Activated T-cell treated with anti-CD3 and anti-CD28 coated beads for 24 hours (primary cell): Measurements from ENCODE around the gene PPP1R9B.

Source experiments
- DNase-seq: peaks from one replicate; pipeline ENCODE4 v3.0.0-alpha.2; 2020; ENCODE audit warnings: low read depth

PPP1R9B gene

GRCh38 chr17:50150354-50151040, at the start of gene PPP1R9B:
PPP1R9B (minus strand) TSS chr17:50150677; CDS start chr17:50150513, 164 bp downstream.
- DNase-seq: no peak

- DNase-seq: peak; percentile 46
These were observed 49.5 kb upstream of the PPP1R9B start for GRCh38 chr17:50199803-50200456.

GRCh38 chr17:50199211-50199802, 48.8 kb upstream of the PPP1R9B start:
- no peak for DNase-seq

- peak; percentile 35 for DNase-seq
These were observed 47.7 kb upstream of the PPP1R9B start for GRCh38 chr17:50198026-50198669.

- no peak for DNase-seq
These were observed 46.3 kb upstream of the PPP1R9B start for GRCh38 chr17:50196826-50197225.

- no peak for DNase-seq
These were observed 45.6 kb upstream of the PPP1R9B start for GRCh38 chr17:50196036-50196435.

GRCh38 chr17:50194934-50195865, 44.7 kb upstream of the PPP1R9B start:
- DNase-seq: no peak

- DNase-seq: no peak
These were observed 43.9 kb upstream of the PPP1R9B start for GRCh38 chr17:50194140-50194933.

- no peak for DNase-seq
These were observed 42.3 kb upstream of the PPP1R9B start for GRCh38 chr17:50192618-50193291.

GRCh38 chr17:50192144-50192617, 41.7 kb upstream of the PPP1R9B start:
- DNase-seq: no peak

GRCh38 chr17:50191359-50192143, 41.1 kb upstream of the PPP1R9B start:
- no peak for DNase-seq

GRCh38 chr17:50190603-50191358, 40.3 kb upstream of the PPP1R9B start:
- no peak for DNase-seq

GRCh38 chr17:50190293-50190602, 39.8 kb upstream of the PPP1R9B start:
- DNase-seq: no peak

GRCh38 chr17:50189550-50190292, 39.2 kb upstream of the PPP1R9B start:
- no peak for DNase-seq

GRCh38 chr17:50188921-50189549, 38.6 kb upstream of the PPP1R9B start:
- no peak for DNase-seq

GRCh38 chr17:50188531-50188920, 38.0 kb upstream of the PPP1R9B start:
- no peak for DNase-seq

- DNase-seq: no peak
These were observed 37.5 kb upstream of the PPP1R9B start for GRCh38 chr17:50187751-50188530.
